Measurements from ENCODE around the gene FPR2.

FPR2 gene

GRCh38 chr19:51777570-51778462, 16.8 kb downstream of the FPR2 start:
- peak overlapping the region; percentile 99 for H3K27ac ChIP-seq
- H3K9me3 ChIP-seq, result peaks cover 4% of the 10 kb centered on the region
- peaks cover 74 to 93% of the 10 kb centered on the region in 2 experiments for H3K4me1 ChIP-seq (ENCODE audit: control insufficient read depth in 1 of 2, insufficient read depth in 1 of 2, low read depth in 1 of 2, low read length in 1 of 2)
- no peaks in the 10 kb centered on the region for H3K36me3 ChIP-seq
- H3K4me3 ChIP-seq (ENCODE audit: low read depth in 1 of 2, low read length in 1 of 2), result peak overlapping the region; percentile 12 to 37
- H3K27me3 ChIP-seq, result no peaks in the 10 kb centered on the region
- peak; percentile 91 for TF ChIP-seq CTCF (IDR thresholded peaks at IDR 0.05)

DNA sequence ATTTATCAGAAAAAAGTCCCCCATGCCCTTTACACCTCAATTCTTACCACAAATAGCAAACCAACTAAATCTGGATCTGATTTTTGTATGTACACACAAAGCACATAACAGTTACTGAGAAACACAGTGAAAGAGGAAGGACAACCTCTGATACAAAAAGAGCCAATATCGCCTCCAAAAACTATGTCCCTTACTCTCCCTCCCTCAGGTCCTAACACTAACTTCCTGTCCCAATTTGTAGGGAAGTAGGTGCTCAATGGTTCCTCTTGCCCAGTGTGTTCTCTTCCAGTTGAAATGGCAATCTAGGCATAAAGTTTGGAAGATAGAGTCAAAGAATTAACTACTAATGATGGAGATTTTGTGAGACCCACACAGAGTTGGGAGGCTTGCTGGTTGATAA, 18.2 kb downstream of the FPR2 start:
- Histone ChIP-seq H3K4me1 (ENCODE audit: control insufficient read depth in 1 of 2, insufficient read depth in 1 of 2, low read depth in 1 of 2, low read length in 1 of 2) (peaks cover 70 to 90% of the 10 kb centered on the region in 2 experiments), H3K27me3 (peaks cover under 1% of the 10 kb centered on the region), H3K4me3 (ENCODE audit: low read depth in 1 of 2, low read length in 1 of 2) (no peak overlapping the region), H3K36me3 (no peaks in the 10 kb centered on the region), H3K9me3 (no peaks in the 10 kb centered on the region), H3K27ac (peak overlapping the region; percentile 11)
- TF ChIP-seq CTCF (IDR thresholded peaks at IDR 0.05), result no peak

DNA sequence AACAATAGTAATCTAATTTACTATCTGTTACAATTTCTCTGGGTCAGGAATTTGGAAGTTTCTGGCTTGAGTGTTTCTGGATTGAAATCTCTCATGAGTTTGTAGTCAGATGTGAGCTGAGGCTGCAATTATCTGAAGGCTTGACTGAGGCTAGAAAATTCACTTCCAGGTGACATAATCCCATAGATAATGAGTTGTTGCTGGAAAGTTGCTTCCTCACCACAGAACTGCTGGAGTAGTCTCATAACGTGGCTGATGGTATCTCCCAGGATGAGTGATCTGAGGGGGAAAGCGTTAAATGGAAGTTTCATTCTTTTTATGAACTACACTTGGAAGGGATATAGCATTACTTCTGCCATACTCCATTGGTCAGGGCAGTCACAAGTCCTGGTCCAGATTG, 18.7 kb downstream of the FPR2 start:
- no peaks in the 10 kb centered on the region for H3K36me3 ChIP-seq

DNA sequence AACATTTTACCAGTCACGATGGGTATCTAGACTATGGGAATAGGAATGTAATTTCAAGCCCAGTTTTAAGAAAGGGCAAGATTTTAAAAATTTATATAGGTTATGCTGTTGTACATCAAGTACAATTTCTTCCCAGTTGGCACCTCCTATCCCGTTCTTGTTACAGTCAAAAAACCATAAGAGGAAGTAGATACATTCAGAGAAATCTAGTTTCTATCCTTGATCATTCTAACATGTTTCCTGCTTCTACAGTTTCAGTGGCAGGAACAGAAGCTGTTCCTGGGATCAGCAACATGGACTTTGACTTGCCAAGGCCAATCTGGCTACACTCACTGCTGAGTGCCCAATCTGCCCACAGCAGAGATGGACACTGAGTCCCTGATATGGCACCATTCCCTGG, 19.3 kb downstream of the FPR2 start:
- peaks cover 11% of the 10 kb centered on the region for H3K27me3 ChIP-seq
- H3K27ac ChIP-seq, result no peak overlapping the region
- no peaks in the 10 kb centered on the region for H3K36me3 ChIP-seq
- H3K4me1 ChIP-seq (ENCODE audit: control insufficient read depth in 1 of 2, insufficient read depth in 1 of 2, low read depth in 1 of 2, low read length in 1 of 2), result peaks cover 60 to 82% of the 10 kb centered on the region in 2 experiments
- TF ChIP-seq CTCF (IDR thresholded peaks at IDR 0.05), result no peak
- H3K4me3 ChIP-seq (ENCODE audit: low read depth in 1 of 2, low read length in 1 of 2), result no peak overlapping the region
- H3K9me3 ChIP-seq, result no peaks in the 10 kb centered on the region

More for the DNA sequence above, 18.7 kb downstream of the FPR2 start:
- H3K4me3 ChIP-seq (ENCODE audit: low read depth in 1 of 2, low read length in 1 of 2), result no peak overlapping the region
- no peak overlapping the region for H3K27ac ChIP-seq
- no peak for TF ChIP-seq CTCF (IDR thresholded peaks at IDR 0.05)
- H3K9me3 ChIP-seq, result no peaks in the 10 kb centered on the region
- peaks cover 65 to 85% of the 10 kb centered on the region in 2 experiments for H3K4me1 ChIP-seq (ENCODE audit: control insufficient read depth in 1 of 2, insufficient read depth in 1 of 2, low read depth in 1 of 2, low read length in 1 of 2)
- peaks cover 5% of the 10 kb centered on the region for H3K27me3 ChIP-seq

DNA sequence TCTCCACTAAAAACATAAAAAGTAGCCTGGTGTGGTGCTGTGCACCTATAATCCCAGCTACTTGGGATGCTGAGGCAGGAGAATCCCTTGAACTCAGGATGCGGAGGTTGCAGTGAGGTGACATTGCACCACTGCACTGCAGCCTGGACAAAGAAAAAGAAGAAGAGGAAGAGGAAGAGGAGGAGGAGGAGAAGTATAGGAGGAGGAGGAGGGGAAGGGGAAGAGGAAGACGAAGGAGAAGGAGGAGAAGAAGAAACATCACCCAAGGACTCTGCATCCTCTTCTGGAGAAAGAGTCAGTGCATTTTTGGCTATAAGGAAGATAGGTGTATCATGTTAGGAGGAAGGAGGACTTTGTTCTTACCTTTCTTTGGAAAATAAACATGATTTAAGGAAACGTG, 21.0 kb downstream of the FPR2 start:
- H3K36me3 ChIP-seq, result no peaks in the 10 kb centered on the region
- peaks cover 44 to 65% of the 10 kb centered on the region in 2 experiments for H3K4me1 ChIP-seq (ENCODE audit: control insufficient read depth in 1 of 2, insufficient read depth in 1 of 2, low read depth in 1 of 2, low read length in 1 of 2)
- no peak for TF ChIP-seq CTCF (IDR thresholded peaks at IDR 0.05)
- H3K9me3 ChIP-seq, result no peaks in the 10 kb centered on the region
- H3K4me3 ChIP-seq (ENCODE audit: low read depth in 1 of 2, low read length in 1 of 2), result no peak overlapping the region
- peak overlapping the region; percentile 44 for H3K27ac ChIP-seq
- peaks cover 22% of the 10 kb centered on the region for H3K27me3 ChIP-seq

Data from neutrophil (primary cell).